Inferior parietal cortex (tissue), 1 donor: ENCODE measurements around the gene PLAA.

ENCODE experiments used
- DNase-seq: peaks from one replicate; pipeline ENCODE4 v3.0.0-alpha.2; 2016; ENCODE audit errors: extremely low spot score

The PLAA gene

GRCh38 chr9:26946753-26947727, at the start of gene PLAA:
Gene PLAA, minus strand, starts transcription at chr9:26947242. Its CDS starts 197 bp downstream, at chr9:26947045.
- DNase-seq = peak; percentile 89

- no peak for DNase-seq
These were observed 48.8 kb upstream of the PLAA start for GRCh38 chr9:26995810-26996209.

- DNase-seq = no peak
These were observed 36.3 kb upstream of the PLAA start for GRCh38 chr9:26983340-26983739.

- peak; percentile 20 for DNase-seq
These were observed 29.0 kb upstream of the PLAA start for GRCh38 chr9:26975728-26976707.

GRCh38 chr9:26974927-26975326, 27.9 kb upstream of the PLAA start:
- DNase-seq = no peak

GRCh38 chr9:26973989-26974388, 26.9 kb upstream of the PLAA start:
- no peak for DNase-seq

GRCh38 chr9:26971721-26972120, 24.7 kb upstream of the PLAA start:
- DNase-seq = no peak

GRCh38 chr9:26956860-26957233, 9.8 kb upstream of the PLAA start:
- peak; percentile 16 for DNase-seq

- peak; percentile 97 for DNase-seq
These were observed 9.1 kb upstream of the PLAA start, which contains the start of gene IFT74 for GRCh38 chr9:26955921-26956859. Gene IFT74, plus strand, starts transcription at chr9:26956412. Its CDS starts 5,556 bp downstream, at chr9:26961968.

GRCh38 chr9:26955222-26955903, 8.3 kb upstream of the PLAA start:
- DNase-seq = peak; percentile 47

- DNase-seq = peak; percentile 6
These were observed 7.0 kb upstream of the PLAA start for GRCh38 chr9:26954050-26954508.

GRCh38 chr9:26951794-26952193, 4.8 kb upstream of the PLAA start:
- DNase-seq = no peak

- no peak for DNase-seq
These were observed 3.5 kb upstream of the PLAA start for GRCh38 chr9:26950521-26950920.

GRCh38 chr9:26949637-26950069, 2.6 kb upstream of the PLAA start:
- no peak for DNase-seq

GRCh38 chr9:26947736-26948135, 694 bp upstream of the PLAA start:
- no peak for DNase-seq

GRCh38 chr9:26945591-26945990, 1.5 kb downstream of the PLAA start:
- no peak for DNase-seq

GRCh38 chr9:26940779-26941178, 6.3 kb downstream of the PLAA start:
- DNase-seq = no peak

- no peak for DNase-seq
These were observed 6.9 kb downstream of the PLAA start for GRCh38 chr9:26939955-26940711.

- no peak for DNase-seq
These were observed 9.1 kb downstream of the PLAA start for GRCh38 chr9:26937816-26938371.
